Breast epithelium (tissue), 3 donors: Measurements from ENCODE around the gene EIF4G3.

ENCODE experiments used
- POLR2AphosphoS5 ChIP-seq, 3 donors: sonication (generic); formaldehyde crosslinking; IDR thresholded peaks; one replicate each; pipeline ENCODE4 v1.6.1; 2017; ENCODE audit warnings: antibody characterized with exemption in 3 of 3
- TF ChIP-seq, protein P1 (sequence below), 3 donors: fragments of 450-650 bp; IDR thresholded peaks; one replicate each; pipeline ENCODE4 v1.5.1; 2016 to 2017; ENCODE audit warnings: antibody characterized with exemption in 3 of 3, mild to moderate bottlenecking in 3 of 3, moderate library complexity in 3 of 3

DNA sequence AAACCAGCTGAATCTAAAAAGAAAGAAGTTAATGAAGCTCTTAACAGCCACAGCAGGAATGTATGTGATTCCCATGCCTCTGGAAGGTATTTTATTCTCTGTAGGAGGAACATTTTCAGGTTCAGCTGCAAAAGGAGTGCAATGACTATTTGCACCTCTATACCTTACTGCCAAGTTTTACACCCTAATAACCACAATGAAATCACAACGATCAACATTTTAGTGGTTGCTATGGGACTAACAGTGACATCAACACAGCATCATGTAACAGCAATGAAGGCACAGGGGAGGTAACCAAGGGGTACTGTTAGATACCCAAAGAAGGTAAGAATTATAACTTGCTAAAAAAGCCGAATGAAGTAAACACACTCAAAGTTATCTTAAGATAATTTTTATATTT, 273.3 kb downstream of the EIF4G3 start:
- TF ChIP-seq, protein P1, sequence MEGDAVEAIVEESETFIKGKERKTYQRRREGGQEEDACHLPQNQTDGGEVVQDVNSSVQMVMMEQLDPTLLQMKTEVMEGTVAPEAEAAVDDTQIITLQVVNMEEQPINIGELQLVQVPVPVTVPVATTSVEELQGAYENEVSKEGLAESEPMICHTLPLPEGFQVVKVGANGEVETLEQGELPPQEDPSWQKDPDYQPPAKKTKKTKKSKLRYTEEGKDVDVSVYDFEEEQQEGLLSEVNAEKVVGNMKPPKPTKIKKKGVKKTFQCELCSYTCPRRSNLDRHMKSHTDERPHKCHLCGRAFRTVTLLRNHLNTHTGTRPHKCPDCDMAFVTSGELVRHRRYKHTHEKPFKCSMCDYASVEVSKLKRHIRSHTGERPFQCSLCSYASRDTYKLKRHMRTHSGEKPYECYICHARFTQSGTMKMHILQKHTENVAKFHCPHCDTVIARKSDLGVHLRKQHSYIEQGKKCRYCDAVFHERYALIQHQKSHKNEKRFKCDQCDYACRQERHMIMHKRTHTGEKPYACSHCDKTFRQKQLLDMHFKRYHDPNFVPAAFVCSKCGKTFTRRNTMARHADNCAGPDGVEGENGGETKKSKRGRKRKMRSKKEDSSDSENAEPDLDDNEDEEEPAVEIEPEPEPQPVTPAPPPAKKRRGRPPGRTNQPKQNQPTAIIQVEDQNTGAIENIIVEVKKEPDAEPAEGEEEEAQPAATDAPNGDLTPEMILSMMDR (IDR thresholded peaks at IDR 0.05): no peak
- no peak for TF ChIP-seq POLR2AphosphoS5 (IDR thresholded peaks at IDR 0.05)
